ENCODE data around the gene AGO3. TPM values are rescaled to one million over a fixed set of nuclear protein-coding genes. Genes with fewer than 3 reads are reported as not detected.

The AGO3 gene
- total and polyA plus RNA-seq, 2 experiments from 2014 or later: 19.2 to 27.3 TPM

DNA sequence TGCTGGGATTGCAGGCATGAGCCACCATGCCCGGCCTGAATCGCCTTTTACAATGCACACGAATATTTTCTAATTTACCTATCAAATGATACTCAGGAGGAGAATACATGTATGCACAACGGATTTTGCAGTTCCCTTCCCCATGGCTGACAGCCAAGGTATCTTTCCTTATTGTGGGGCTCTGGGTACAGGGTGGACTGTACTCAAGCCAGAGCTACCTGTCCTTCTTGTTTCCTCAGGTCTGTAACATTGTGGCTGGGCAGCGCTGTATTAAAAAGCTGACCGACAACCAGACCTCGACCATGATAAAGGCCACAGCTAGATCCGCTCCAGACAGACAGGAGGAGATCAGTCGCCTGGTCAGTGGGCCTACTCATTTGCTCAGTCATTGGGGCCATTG, 29.7 kb upstream of the AGO3 start (continued):
- TF ChIP-seq, protein P1, sequence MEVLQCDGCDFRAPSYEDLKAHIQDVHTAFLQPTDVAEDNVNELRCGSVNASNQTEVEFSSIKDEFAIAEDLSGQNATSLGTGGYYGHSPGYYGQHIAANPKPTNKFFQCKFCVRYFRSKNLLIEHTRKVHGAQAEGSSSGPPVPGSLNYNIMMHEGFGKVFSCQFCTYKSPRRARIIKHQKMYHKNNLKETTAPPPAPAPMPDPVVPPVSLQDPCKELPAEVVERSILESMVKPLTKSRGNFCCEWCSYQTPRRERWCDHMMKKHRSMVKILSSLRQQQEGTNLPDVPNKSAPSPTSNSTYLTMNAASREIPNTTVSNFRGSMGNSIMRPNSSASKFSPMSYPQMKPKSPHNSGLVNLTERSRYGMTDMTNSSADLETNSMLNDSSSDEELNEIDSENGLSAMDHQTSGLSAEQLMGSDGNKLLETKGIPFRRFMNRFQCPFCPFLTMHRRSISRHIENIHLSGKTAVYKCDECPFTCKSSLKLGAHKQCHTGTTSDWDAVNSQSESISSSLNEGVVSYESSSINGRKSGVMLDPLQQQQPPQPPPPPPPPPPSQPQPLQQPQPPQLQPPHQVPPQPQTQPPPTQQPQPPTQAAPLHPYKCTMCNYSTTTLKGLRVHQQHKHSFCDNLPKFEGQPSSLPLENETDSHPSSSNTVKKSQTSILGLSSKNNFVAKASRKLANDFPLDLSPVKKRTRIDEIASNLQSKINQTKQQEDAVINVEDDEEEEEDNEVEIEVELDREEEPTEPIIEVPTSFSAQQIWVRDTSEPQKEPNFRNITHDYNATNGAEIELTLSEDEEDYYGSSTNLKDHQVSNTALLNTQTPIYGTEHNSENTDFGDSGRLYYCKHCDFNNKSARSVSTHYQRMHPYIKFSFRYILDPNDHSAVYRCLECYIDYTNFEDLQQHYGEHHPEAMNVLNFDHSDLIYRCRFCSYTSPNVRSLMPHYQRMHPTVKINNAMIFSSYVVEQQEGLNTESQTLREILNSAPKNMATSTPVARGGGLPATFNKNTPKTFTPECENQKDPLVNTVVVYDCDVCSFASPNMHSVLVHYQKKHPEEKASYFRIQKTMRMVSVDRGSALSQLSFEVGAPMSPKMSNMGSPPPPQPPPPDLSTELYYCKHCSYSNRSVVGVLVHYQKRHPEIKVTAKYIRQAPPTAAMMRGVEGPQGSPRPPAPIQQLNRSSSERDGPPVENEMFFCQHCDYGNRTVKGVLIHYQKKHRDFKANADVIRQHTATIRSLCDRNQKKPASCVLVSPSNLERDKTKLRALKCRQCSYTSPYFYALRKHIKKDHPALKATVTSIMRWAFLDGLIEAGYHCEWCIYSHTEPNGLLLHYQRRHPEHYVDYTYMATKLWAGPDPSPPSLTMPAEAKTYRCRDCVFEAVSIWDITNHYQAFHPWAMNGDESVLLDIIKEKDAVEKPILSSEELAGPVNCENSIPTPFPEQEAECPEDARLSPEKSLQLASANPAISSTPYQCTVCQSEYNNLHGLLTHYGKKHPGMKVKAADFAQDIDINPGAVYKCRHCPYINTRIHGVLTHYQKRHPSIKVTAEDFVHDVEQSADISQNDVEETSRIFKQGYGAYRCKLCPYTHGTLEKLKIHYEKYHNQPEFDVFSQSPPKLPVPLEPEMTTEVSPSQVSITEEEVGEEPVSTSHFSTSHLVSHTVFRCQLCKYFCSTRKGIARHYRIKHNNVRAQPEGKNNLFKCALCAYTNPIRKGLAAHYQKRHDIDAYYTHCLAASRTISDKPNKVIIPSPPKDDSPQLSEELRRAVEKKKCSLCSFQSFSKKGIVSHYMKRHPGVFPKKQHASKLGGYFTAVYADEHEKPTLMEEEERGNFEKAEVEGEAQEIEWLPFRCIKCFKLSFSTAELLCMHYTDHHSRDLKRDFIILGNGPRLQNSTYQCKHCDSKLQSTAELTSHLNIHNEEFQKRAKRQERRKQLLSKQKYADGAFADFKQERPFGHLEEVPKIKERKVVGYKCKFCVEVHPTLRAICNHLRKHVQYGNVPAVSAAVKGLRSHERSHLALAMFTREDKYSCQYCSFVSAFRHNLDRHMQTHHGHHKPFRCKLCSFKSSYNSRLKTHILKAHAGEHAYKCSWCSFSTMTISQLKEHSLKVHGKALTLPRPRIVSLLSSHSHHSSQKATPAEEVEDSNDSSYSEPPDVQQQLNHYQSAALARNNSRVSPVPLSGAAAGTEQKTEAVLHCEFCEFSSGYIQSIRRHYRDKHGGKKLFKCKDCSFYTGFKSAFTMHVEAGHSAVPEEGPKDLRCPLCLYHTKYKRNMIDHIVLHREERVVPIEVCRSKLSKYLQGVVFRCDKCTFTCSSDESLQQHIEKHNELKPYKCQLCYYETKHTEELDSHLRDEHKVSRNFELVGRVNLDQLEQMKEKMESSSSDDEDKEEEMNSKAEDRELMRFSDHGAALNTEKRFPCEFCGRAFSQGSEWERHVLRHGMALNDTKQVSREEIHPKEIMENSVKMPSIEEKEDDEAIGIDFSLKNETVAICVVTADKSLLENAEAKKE (CRISPR knock-in tag; IDR thresholded peaks at IDR 0.05): no peak
- TF ChIP-seq NANOG (IDR thresholded peaks at IDR 0.05; ENCODE audit: borderline replicate concordance) (no peak), STAT1 (IDR thresholded peaks at IDR 0.05; ENCODE audit: unreplicated experiment) (no peak), ZNF331 (CRISPR knock-in tag; IDR thresholded peaks at IDR 0.05; ENCODE audit: low read depth) (no peak), ZNF114 (CRISPR knock-in tag; IDR thresholded peaks at IDR 0.05) (no peak)
- TF ChIP-seq, protein P2, sequence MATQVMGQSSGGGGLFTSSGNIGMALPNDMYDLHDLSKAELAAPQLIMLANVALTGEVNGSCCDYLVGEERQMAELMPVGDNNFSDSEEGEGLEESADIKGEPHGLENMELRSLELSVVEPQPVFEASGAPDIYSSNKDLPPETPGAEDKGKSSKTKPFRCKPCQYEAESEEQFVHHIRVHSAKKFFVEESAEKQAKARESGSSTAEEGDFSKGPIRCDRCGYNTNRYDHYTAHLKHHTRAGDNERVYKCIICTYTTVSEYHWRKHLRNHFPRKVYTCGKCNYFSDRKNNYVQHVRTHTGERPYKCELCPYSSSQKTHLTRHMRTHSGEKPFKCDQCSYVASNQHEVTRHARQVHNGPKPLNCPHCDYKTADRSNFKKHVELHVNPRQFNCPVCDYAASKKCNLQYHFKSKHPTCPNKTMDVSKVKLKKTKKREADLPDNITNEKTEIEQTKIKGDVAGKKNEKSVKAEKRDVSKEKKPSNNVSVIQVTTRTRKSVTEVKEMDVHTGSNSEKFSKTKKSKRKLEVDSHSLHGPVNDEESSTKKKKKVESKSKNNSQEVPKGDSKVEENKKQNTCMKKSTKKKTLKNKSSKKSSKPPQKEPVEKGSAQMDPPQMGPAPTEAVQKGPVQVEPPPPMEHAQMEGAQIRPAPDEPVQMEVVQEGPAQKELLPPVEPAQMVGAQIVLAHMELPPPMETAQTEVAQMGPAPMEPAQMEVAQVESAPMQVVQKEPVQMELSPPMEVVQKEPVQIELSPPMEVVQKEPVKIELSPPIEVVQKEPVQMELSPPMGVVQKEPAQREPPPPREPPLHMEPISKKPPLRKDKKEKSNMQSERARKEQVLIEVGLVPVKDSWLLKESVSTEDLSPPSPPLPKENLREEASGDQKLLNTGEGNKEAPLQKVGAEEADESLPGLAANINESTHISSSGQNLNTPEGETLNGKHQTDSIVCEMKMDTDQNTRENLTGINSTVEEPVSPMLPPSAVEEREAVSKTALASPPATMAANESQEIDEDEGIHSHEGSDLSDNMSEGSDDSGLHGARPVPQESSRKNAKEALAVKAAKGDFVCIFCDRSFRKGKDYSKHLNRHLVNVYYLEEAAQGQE (IDR thresholded peaks at IDR 0.05; ENCODE audit: unreplicated experiment): no peak
- TF ChIP-seq, protein P3, sequence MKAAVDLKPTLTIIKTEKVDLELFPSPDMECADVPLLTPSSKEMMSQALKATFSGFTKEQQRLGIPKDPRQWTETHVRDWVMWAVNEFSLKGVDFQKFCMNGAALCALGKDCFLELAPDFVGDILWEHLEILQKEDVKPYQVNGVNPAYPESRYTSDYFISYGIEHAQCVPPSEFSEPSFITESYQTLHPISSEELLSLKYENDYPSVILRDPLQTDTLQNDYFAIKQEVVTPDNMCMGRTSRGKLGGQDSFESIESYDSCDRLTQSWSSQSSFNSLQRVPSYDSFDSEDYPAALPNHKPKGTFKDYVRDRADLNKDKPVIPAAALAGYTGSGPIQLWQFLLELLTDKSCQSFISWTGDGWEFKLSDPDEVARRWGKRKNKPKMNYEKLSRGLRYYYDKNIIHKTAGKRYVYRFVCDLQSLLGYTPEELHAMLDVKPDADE (IDR thresholded peaks at IDR 0.05): no peak
